ENCODE results near the gene ZBED6.
"Not testable (repeated sequence)": the region's sequence is repeated elsewhere in the genome, so short reads cannot be mapped to it uniquely, and the experiment has no call there.

Gene ZBED6

GRCh38 chr1:203781962-203782361, 13.5 kb upstream of the ZBED6 start:
- no peak for DNase-seq

GRCh38 chr1:203789966-203790365, 5.5 kb upstream of the ZBED6 start:
- DNase-seq: no peak

DNA sequence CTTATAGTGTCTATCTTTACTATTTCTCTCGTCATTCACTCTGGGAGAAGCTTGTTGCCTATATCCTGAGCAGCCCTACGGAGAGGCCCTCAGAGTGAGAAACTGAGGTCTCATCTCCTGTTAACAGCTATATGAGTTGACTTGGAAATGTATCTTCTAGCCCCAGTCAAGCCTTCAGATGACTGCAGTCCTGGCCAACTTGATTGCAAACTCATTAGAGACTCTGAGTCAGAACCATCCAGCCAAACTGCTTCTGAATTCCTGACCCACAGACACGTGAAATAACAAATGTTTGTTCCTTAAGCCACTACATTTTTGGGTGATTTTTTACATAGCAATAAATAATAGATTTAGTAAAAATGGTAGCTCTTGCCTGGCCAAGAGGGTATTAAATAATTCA, 3.9 kb upstream of the ZBED6 start:
- DNase-seq: no peak

DNA sequence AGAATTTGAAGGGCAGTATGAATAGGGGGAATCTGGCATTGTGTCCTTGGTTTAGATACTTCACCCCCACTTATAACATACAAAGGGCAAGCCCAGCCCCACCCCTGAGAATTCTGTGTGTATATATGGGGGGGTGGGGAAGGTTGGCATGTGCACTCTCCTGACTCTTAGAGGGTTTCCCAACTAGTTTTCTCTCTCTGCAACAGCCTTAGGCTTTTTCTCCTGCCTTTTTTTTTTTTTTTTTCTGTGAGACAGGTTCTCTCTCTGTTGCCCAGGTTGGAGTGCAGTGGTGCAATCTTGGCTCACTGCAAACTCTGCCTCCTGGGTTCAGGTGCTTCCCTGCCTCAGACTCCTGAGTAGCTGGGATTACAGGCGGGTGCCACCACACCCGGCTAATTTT, 2.9 kb upstream of the ZBED6 start:
- no peak for DNase-seq

- DNase-seq: not testable (repeated sequence)
These were observed 1.9 kb upstream of the ZBED6 start for GRCh38 chr1:203793561-203793960.

- no peak for DNase-seq
These were observed 521 bp upstream of the ZBED6 start for GRCh38 chr1:203794764-203795440.

GRCh38 chr1:203796236-203796605, 798 bp downstream of the ZBED6 start:
- DNase-seq: no peak

DNA sequence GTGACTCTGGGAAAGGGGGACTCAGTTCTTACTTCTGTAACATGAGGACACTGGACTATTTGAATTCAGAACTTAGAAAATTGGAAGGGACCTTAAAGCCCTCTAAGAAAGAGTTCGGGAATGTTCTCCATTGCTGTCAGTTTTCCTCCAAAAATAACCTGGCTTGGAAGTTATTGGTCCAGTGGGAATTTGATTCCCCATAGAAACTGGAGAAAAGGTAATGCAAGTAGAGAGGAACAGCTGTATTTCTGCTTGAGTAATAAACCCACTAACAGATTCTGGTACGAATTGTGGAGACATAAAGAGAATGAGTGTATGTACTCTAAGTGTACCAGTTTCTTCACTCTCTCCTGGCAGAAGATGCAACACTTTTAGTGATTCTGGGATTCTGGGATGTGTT, 1.8 kb downstream of the ZBED6 start:
- no peak for DNase-seq

- no peak for DNase-seq
These were observed 2.7 kb downstream of the ZBED6 start for GRCh38 chr1:203797948-203798655.

DNA sequence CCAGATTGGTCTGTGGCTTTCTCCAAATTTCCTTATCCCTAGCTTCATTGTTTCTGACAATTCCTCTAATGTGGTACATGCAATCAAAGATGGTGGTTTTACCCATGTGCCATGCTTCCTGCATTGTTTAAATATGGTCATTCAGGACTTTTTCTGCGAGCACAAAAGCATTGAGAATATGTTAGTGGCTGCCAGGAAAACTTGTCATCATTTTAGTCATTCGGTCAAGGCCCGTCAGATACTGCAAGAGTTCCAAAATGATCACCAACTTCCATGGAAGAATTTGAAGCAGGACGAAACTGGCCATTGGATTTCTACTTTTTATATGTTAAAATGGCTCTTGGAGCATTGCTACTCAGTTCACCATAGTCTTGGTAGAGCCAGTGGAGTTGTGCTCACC, 3.7 kb downstream of the ZBED6 start:
- no peak for DNase-seq

GRCh38 chr1:203799971-203800370, 4.5 kb downstream of the ZBED6 start:
- DNase-seq: no peak

DNA sequence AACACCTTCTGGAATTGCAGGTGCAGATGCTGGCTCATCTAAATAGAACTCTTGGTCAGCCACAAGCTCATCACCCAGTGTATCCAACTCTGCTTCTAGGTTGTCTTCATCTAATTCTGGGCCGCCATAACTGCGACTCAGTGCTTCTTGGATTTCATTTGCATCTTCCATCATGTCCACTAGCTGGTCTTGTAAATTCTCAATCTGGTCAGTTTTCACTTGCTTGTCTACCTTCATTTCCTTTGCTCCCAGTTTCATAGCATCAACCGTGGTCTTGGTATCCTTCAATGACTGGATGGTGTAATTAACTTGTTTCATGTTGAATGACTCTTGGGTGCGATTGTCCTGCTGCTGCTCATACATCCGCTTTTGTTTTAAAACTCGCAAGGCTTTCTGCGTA, 10.3 kb downstream of the ZBED6 start:
- DNase-seq: no peak

- peak; percentile 25 for DNase-seq
These were observed 11.8 kb downstream of the ZBED6 start for GRCh38 chr1:203807196-203807595.

DNA sequence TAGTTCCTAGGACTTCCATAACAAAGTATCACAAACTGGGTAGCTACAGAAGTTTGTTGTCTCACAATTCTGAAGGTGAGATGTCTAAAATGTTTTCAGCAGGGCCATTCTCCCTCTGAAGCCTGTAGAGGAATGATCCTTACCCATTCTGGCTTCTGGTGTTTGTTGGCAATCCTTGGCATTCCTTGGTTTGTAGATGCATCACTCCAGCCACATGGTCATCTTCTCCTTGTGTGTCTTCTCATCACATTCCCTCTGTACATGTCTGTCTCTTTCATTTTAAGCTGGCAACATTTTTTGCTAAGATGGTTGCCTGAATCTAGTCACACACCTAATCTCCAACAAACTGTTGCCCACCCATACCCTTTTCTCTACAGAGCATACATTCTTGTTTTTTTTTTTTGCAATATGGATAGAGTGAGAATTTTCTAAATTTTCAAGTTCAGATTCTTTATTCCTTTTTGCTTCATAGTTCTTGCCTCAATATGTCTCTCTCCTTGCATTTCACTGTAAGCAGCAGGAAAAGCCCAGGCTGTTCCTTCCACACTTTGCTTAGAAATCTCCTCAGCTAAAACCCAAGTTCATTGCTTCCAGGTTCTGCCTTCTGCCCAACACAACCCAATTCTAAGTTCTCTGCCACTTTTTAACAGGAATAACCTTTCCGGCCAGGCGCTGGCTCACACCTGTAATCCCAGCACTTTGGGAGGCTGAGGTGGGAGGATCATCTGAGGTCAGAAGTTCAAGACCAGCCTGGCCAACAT, 18.3 kb downstream of the ZBED6 start:
- DNase-seq: no peak

- DNase-seq: no peak
These were observed 23.0 kb downstream of the ZBED6 start for GRCh38 chr1:203818399-203818798.

DNA sequence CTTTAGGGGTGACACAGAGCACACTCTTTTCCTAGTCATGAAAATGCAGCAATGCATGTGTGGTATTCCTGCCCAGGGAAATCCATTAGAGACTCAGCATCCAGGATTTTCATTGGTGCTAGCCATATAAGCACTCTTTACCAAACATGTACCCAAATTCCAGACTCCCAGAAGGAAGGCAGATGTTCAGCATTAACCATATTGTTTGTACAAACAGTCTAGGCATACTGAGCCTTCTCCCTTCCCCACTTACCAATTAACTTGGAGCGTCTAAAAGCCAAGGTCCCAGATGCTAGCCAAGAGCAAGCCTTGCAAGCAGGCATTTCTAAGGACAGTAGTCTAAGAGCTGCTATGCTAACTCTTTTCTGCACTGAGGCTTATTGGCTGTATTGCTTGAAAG, 27.9 kb downstream of the ZBED6 start:
- no peak for DNase-seq

DNA sequence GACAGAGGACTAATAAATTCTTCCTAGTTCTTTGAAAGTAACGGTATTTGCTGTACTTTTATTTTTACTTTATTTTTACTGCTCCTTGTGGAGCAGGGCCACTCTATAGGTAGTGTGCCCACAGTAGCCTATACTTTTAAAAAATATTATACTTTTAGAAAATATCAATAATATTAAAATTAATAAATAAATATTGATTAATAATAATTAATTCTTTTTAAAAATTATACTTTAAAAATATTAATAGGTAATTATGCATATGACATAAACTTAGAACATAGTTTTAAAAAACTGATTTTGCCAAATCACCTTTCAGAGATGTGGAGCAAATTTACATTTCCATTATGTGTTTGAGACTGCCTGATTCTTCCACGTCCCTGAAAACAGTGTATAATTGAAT, 30.8 kb downstream of the ZBED6 start:
- no peak for DNase-seq

DNA sequence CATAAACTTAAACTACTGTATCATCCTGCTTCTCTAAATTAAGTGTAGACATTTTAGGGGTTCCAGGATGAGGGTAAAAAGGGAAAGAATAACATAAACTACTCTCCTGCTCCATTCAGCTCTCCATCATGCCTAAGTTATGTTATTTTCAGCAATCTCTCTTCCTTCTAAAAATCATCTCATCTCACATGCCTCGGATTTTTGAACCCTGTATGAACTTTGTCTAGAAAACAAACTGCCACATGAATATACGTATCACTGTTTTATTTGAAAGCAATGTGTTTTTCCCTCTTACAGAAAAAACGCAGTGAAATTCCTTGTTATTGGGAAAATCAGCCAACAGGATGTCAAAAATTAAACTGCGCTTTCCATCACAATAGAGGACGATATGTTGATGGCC, 32.6 kb downstream of the ZBED6 start:
- DNase-seq: no peak

DNA sequence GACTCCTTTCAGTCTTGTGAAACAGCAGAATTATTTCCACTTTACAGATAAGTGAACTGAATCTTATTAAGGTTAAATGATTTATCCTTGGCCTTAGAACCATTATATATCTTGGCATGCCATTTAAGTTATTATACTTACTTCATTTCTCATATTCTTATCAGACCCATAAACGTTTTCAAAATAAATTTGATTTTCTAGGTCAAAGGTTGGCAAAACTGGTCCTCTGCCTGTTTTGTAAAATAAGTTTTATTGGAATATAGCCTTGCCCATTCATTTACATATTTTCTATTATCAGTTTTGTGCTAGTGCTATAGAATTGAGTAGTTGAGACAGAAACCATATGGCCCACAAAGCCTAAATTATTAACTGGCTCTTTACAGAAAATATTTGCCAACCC, 33.1 kb downstream of the ZBED6 start:
- no peak for DNase-seq

DNA sequence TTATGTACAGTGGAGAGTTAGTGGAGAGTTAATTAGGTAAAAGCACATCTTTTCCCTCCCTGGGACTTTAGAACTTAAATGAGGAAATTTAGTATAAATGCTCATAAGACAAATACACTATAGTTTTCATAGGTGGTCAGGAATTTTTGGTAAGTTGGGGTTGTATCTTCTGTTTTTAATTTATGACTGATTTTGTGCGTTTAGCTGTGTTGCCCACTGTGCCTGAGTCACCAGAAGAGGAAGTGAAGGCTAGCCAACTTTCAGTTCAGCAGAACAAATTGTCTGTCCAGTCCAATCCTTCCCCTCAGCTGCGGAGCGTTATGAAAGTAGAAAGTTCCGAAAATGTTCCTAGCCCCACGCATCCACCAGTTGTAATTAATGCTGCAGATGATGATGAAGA, 33.8 kb downstream of the ZBED6 start:
- DNase-seq: not testable (repeated sequence)

- no peak for DNase-seq
These were observed 40.1 kb downstream of the ZBED6 start for GRCh38 chr1:203835476-203835875.

- peak; percentile 66 for DNase-seq
These were observed 43.7 kb downstream of the ZBED6 start for GRCh38 chr1:203839081-203839480.

- DNase-seq: no peak
These were observed 44.9 kb downstream of the ZBED6 start for GRCh38 chr1:203840208-203840808.

- no peak for DNase-seq
These were observed 47.1 kb downstream of the ZBED6 start for GRCh38 chr1:203842559-203842876.

All from amniotic stem cell (primary cell).